Activated CD8-positive, alpha-beta memory T cell treated with anti-CD3 and anti-CD28 coated beads for 1 hour (primary cell): Measurements from ENCODE around the gene TIAL1.
"Not testable (repeated sequence)": the region's sequence is repeated elsewhere in the genome, so short reads cannot be mapped to it uniquely, and the experiment has no call there.

Experiments used
- DNase-seq, 2 donors: peaks; one replicate each; pipeline ENCODE4 v3.0.0-alpha.2; 2020; ENCODE audit warnings: low read depth in 1 of 2; ENCODE audit errors: extremely low read depth in 1 of 2

The TIAL1 gene

DNA sequence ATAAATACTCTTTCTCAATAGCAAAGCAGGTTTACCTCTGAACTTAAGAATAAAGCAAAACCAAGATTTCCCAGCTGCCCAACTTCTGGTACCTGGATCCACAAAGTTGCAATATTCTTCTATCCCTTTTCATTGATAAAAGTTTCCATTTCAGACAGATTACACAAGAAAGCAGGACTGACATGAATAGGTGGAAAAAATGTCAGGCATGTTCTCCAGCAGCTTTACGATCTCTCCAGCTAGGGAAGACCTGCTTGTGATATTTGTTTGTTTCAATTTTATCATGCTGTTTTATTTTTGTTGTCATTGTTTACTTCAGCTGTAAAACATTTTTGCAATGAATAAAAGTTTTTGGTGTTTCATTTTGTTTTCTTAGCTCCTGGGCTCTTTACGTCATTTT lies 63.3 kb downstream of the TIAL1 start:
- no peak for DNase-seq

DNA sequence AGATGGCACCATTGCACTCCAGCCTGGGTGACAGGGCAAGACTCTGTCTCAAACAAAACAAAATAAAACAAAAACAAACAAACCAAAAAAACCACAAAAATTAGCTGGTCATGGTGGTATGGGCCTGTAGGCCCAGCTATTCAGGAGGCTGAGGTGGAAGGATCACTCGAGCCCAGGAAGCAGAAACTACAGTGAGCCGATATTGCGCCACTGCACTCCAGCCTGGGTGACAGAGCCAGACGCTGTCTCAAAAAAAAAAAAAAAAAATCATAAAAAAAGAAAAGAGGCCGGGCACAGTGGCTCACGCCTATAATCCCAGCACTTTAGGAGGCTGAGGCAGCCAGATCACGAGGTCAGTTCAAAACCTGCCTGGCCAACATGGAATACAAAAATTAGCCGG lies 64.0 kb downstream of the TIAL1 start:
- DNase-seq = not testable (repeated sequence)

GRCh38 chr10:119532251-119532650 lies 64.5 kb downstream of the TIAL1 start:
- DNase-seq = not testable (repeated sequence)

GRCh38 chr10:119531067-119531466 lies 65.7 kb downstream of the TIAL1 start:
- DNase-seq = no peak

GRCh38 chr10:119528663-119529237 lies 68.0 kb downstream of the TIAL1 start:
- DNase-seq = not testable (repeated sequence)

- no peak for DNase-seq
Measured at GRCh38 chr10:119526621-119527592, 69.9 kb downstream of the TIAL1 start.

DNA sequence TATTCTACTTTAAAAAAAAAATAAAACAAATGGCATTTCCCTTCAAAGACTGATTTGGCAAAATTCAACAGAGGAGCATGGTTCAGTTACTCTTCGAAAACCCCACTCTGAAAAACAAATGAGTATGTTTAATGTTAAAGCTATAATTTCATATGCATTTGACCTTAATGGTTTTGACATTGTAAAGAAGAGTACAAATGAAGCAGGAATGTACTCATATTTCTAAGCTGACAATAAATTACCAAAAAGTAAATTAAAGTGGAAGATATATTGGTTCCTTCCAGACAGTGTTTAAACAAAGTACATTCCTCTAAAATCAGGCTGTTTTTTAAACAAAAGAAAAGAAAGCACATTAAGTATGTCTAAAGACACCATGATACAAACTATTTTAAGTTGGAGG lies 70.6 kb downstream of the TIAL1 start:
- no peak for DNase-seq

DNA sequence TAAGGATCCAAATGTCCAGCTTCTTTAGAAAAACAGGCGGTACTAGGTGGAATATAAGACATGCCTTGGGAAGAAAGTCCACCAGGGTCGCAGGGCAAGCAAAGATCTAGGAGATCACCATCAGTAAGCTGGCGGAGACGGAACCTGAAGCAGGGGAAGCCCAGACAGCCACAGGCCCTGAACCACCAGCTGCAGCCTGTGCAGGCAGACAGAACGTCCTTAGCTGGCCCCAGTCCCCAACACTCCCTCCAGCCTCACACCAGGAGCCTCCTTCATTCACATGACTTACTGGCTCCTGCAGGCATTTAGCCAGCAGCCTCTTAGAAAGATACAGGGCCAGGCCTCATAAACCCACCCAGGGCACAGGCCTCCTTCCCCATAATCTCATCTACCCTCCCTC lies 71.6 kb downstream of the TIAL1 start:
- no peak for DNase-seq

DNA sequence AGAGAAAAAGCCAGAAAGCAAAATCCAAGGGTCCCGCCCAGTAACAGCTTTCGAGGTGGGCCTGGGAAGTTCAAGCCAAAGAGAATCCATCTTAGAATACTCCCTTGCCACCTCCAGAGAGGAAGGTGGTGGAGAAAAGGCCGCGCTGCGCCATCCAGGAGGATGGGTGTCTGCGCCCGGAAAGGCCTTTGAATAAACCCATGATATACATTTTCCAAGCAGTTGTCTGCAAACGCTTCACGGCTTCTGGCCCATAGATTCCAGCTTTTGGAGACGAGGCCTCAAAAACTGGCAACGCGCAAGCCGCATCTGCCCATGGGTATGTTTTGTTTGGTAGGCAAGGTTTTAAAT lies 72.1 kb downstream of the TIAL1 start:
- no peak for DNase-seq

DNA sequence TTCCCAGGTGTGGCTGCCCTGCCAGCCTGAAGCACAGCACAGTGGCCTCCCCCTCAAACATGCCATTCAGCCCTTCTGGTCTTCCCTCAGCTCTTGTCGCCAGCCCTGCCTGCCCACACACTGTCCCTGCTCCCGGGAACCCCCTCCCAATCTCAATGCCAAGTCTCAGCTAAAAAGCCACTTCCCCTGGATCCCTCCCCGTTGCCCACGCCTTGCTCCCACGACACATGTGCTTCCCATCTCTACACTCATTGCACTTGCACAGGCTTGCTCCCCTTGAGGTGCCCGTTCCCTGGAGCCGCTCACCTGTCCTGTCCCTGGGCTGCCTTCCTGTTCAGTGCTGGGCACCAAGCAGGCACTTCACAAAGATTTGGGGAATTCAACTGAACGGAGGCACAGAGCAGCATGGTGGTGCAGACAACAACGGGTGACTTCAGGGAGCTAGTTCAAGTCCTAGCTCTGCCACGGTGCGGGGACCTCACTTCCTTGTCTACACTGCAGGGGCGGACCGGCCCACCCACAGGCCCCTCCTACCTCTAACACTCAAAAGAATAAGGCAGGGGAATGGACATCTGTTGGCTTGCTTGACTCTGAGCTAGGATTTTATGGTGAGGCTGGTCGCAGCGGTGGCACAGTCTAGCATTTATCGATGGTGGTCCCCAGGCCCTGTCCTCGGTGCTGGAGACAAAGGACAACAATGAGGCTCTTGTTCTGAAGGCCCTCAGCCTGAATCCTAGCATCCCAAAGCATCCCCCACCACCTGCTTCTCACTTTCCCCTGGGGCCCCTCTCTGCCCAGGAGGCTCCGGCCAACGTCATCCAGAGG lies 72.7 kb downstream of the TIAL1 start:
- no peak for DNase-seq
